H7 (cell line): ENCODE results near the gene FICD. TPM values are rescaled to one million over a fixed set of nuclear protein-coding genes. Genes with fewer than 3 reads are reported as not detected.
"Not testable (repeated sequence)": the region's sequence is repeated elsewhere in the genome, so short reads cannot be mapped to it uniquely, and the experiment has no call there.

Experiments
- DNase-seq: peaks from one replicate; pipeline ENCODE4 v3.0.0; 2012
- H3K27me3 ChIP-seq: 2 replicates; pipeline ENCODE4 v1.6.0; 2011; ENCODE audit warnings: mild to moderate bottlenecking, low read length; ENCODE audit not compliant: control insufficient read depth, insufficient read depth
- H3K36me3 ChIP-seq: replicated peaks from 2 replicates; pipeline ENCODE4 v1.5.1; 2011; ENCODE audit warnings: low read length; ENCODE audit not compliant: control insufficient read depth, insufficient read depth
- H3K4me3 ChIP-seq: 2 replicates; pipeline ENCODE4 v1.5.1; 2011; ENCODE audit warnings: low read depth, mild to moderate bottlenecking, control low read depth, low read length, moderate library complexity; ENCODE audit not compliant: insufficient read depth
- total RNA-seq: library from RNA; depleted of rRNA; stranded (reverse); fragments of >200 nt; shearing (Covaris generic); gene quantifications from 2 replicates; pipeline ENCODE4 v1.2.3, GENCODE V29; 2014

The FICD gene
- total RNA-seq, 1 experiment from 2014 or later, result 4.4 TPM

- no peak for DNase-seq
- no peaks in the 10 kb centered on the region for H3K36me3 ChIP-seq
- H3K4me3 ChIP-seq, result no peak overlapping the region
- no peaks in the 10 kb centered on the region for H3K27me3 ChIP-seq
These were observed 30.2 kb upstream of the FICD start for GRCh38 chr12:108484845-108485244.

- DNase-seq, H3K36me3 ChIP-seq, H3K4me3 ChIP-seq, H3K27me3 ChIP-seq: not testable (repeated sequence)
These were observed 29.7 kb upstream of the FICD start for GRCh38 chr12:108485371-108485770.

GRCh38 chr12:108487029-108487428 is 28.0 kb upstream of the FICD start:
- H3K27me3 ChIP-seq, H3K4me3 ChIP-seq, H3K36me3 ChIP-seq, DNase-seq: not testable (repeated sequence)

- no peak for DNase-seq
- Histone ChIP-seq H3K36me3 (no peaks in the 10 kb centered on the region), H3K4me3 (no peak overlapping the region), H3K27me3 (no peaks in the 10 kb centered on the region)
These were observed 23.8 kb upstream of the FICD start for GRCh38 chr12:108491256-108491655.

GRCh38 chr12:108495054-108495453 is 20.0 kb upstream of the FICD start:
- Histone ChIP-seq H3K27me3 (no peaks in the 10 kb centered on the region), H3K36me3 (no peaks in the 10 kb centered on the region), H3K4me3 (no peak overlapping the region)
- DNase-seq, result peak; percentile 72

- DNase-seq, result no peak
- H3K36me3 ChIP-seq, result no peaks in the 10 kb centered on the region
- H3K27me3 ChIP-seq, result no peaks in the 10 kb centered on the region
- no peak overlapping the region for H3K4me3 ChIP-seq
These were observed 19.1 kb upstream of the FICD start for GRCh38 chr12:108495823-108496579.

GRCh38 chr12:108498136-108498535 is 16.9 kb upstream of the FICD start:
- H3K27me3 ChIP-seq, result no peaks in the 10 kb centered on the region
- no peaks in the 10 kb centered on the region for H3K36me3 ChIP-seq
- DNase-seq, result no peak
- no peak overlapping the region for H3K4me3 ChIP-seq

GRCh38 chr12:108502922-108503321 is 12.2 kb upstream of the FICD start:
- H3K27me3 ChIP-seq, result no peaks in the 10 kb centered on the region
- H3K4me3 ChIP-seq, result no peak overlapping the region
- no peak for DNase-seq
- H3K36me3 ChIP-seq, result no peaks in the 10 kb centered on the region

GRCh38 chr12:108505129-108505528 is 9.9 kb upstream of the FICD start:
- Histone ChIP-seq H3K4me3 (no peak overlapping the region), H3K36me3 (no peaks in the 10 kb centered on the region), H3K27me3 (no peaks in the 10 kb centered on the region)
- DNase-seq, result no peak

- no peak overlapping the region for H3K4me3 ChIP-seq
- DNase-seq, result no peak
- no peaks in the 10 kb centered on the region for H3K27me3 ChIP-seq
- no peaks in the 10 kb centered on the region for H3K36me3 ChIP-seq
These were observed 7.0 kb upstream of the FICD start for GRCh38 chr12:108507971-108508642.

GRCh38 chr12:108509806-108510205 is 5.3 kb upstream of the FICD start:
- H3K27me3 ChIP-seq, result no peaks in the 10 kb centered on the region
- no peak overlapping the region for H3K4me3 ChIP-seq
- DNase-seq, result no peak
- H3K36me3 ChIP-seq, result no peaks in the 10 kb centered on the region

GRCh38 chr12:108510836-108511235 is 4.2 kb upstream of the FICD start:
- H3K27me3 ChIP-seq, result no peaks in the 10 kb centered on the region
- no peak for DNase-seq
- H3K4me3 ChIP-seq, result no peak overlapping the region
- no peaks in the 10 kb centered on the region for H3K36me3 ChIP-seq

GRCh38 chr12:108511633-108512540 is 3.2 kb upstream of the FICD start:
- no peaks in the 10 kb centered on the region for H3K36me3 ChIP-seq
- peak; percentile 81 for DNase-seq
- no peaks in the 10 kb centered on the region for H3K27me3 ChIP-seq
- H3K4me3 ChIP-seq, result no peak overlapping the region

GRCh38 chr12:108514468-108514972 is 557 bp upstream of the FICD start:
- Histone ChIP-seq H3K27me3 (no peaks in the 10 kb centered on the region), H3K36me3 (peaks cover 7% of the 10 kb centered on the region), H3K4me3 (peak overlapping the region; percentile 57)
- no peak for DNase-seq
